Endothelial cell of umbilical vein (primary cell): ENCODE measurements around the gene SLC22A23. TPM values are rescaled to one million over a fixed set of nuclear protein-coding genes. Genes with fewer than 3 reads are reported as not detected.

Source experiments
- BruUV-seq: library from RNA; stranded (reverse); fragments of 400-500 nt; replicated peaks from 2 replicates; lab custom pipeline; 2021; lab: Mats Ljungman, UMichigan
- CTCF ChIA-PET: fragments of 300-600, 350-600 bp; sonication (Branson Sonifier 250); formaldehyde crosslinking; loops from one replicate; lab custom pipeline; 2021; ENCODE audit warnings: antibody characterized with exemption, inconsistent platforms; lab: Charles Lee
- POLR2A ChIA-PET: fragments of 300-600, 350-600 bp; sonication (Branson Sonifier 250); formaldehyde crosslinking; loops from one replicate; lab custom pipeline; 2021; ENCODE audit warnings: antibody characterized with exemption, inconsistent platforms; lab: Charles Lee
- DNase-seq: peaks from one replicate; pipeline ENCODE4 v3.0.0-alpha.2; 2011; ENCODE audit warnings: low read depth, low spot score
- FAIRE-seq: peaks from 2 replicates; lab custom pipeline; 2011; peaks lifted over from hg19 to GRCh38; lab: Jason Lieb, UNC
- H2AFZ ChIP-seq: 2 replicates; pipeline ENCODE4 v1.6.0; 2012; ENCODE audit warnings: low read depth, low read length, control low read depth, inconsistent platforms
- H3K27ac ChIP-seq: 2 replicates; pipeline ENCODE4 v1.5.1; 2011; ENCODE audit warnings: low read depth, mild to moderate bottlenecking, control low read depth, low read length, moderate library complexity; ENCODE audit not compliant: insufficient read depth
- H3K27me3 ChIP-seq, 2 experiments: 2 replicates each; pipeline versions ENCODE4 v1.6.0 to v1.6.1; 2011; ENCODE audit warnings: low read length in 2 of 2, mixed read lengths in 1 of 2; ENCODE audit not compliant: control insufficient read depth in 2 of 2, insufficient read depth in 2 of 2
- H3K36me3 ChIP-seq, 2 experiments: 2 replicates in 1 of 2; 3 replicates in 1 of 2; pipeline ENCODE4 v1.5.1; 2011; ENCODE audit warnings: low read length in 2 of 2, mild to moderate bottlenecking in 1 of 2, moderate library complexity in 1 of 2; ENCODE audit not compliant: control insufficient read depth in 2 of 2, insufficient read depth in 2 of 2; ENCODE audit errors: extremely low read depth in 1 of 2
- H3K4me1 ChIP-seq: 3 replicates; pipeline ENCODE4 v1.5.1; 2011; ENCODE audit warnings: mild to moderate bottlenecking, low read length; ENCODE audit not compliant: control insufficient read depth, insufficient read depth; ENCODE audit errors: extremely low read depth
- H3K4me2 ChIP-seq: 2 replicates; pipeline ENCODE4 v1.6.1; 2011; ENCODE audit warnings: low read length, control low read depth, mixed read lengths; ENCODE audit not compliant: insufficient read depth
- H3K4me3 ChIP-seq, 3 experiments: fragments of 200-600 bp in 1 of 3; sonication (generic), shearing (Covaris generic) in 1 of 3; replicated peaks in 1 of 3; 2 replicates each; pipeline ENCODE4 v1.5.1; 2011 to 2016; ENCODE audit warnings: control low read depth in 3 of 3, low read length in 3 of 3, mild to moderate bottlenecking in 2 of 3, inconsistent platforms in 1 of 3, low read depth in 1 of 3, moderate library complexity in 1 of 3; ENCODE audit not compliant: insufficient read depth in 1 of 3
- H3K79me2 ChIP-seq: 2 replicates; pipeline ENCODE4 v1.6.0; 2012; ENCODE audit warnings: low read length, inconsistent platforms; ENCODE audit not compliant: control insufficient read depth, insufficient read depth
- H3K9ac ChIP-seq: replicated peaks from 2 replicates; pipeline ENCODE3; 2011; ENCODE audit warnings: low read length, control low read depth; ENCODE audit not compliant: insufficient read depth; ENCODE audit errors: extremely low read depth
- H3K9me1 ChIP-seq: replicated peaks from 3 replicates; pipeline ENCODE4 v1.6.0; 2011; ENCODE audit warnings: mild to moderate bottlenecking, low read length; ENCODE audit not compliant: control insufficient read depth, insufficient read depth; ENCODE audit errors: extremely low read depth
- H3K9me3 ChIP-seq: replicated peaks from 2 replicates; pipeline ENCODE4 v1.5.1; 2012; ENCODE audit warnings: low read length, inconsistent platforms; ENCODE audit not compliant: control insufficient read depth, insufficient read depth
- H4K20me1 ChIP-seq: replicated peaks from 2 replicates; pipeline ENCODE3; 2011; ENCODE audit warnings: mild to moderate bottlenecking, low read length; ENCODE audit not compliant: control insufficient read depth, insufficient read depth; ENCODE audit errors: extremely low read depth
- CTCF ChIP-seq, 2 donors: IDR thresholded peaks; 1 replicate in 1 of 2; 2 replicates in 1 of 2; pipeline ENCODE4 v1.5.1; 2011; ENCODE audit warnings: low read length in 2 of 2, mild to moderate bottlenecking in 2 of 2, moderate library complexity in 2 of 2, control low read depth in 1 of 2, inconsistent platforms in 1 of 2, low read depth in 1 of 2; ENCODE audit not compliant: insufficient read depth in 1 of 2; ENCODE audit errors: extremely low read depth in 1 of 2
- EZH2 ChIP-seq: IDR thresholded peaks from 2 replicates; pipeline ENCODE4 v1.6.1; 2012; ENCODE audit warnings: borderline replicate concordance, low read depth, mild to moderate bottlenecking, moderate library complexity, low read length, inconsistent platforms; ENCODE audit not compliant: severe bottlenecking
- FOS ChIP-seq: IDR thresholded peaks from 2 replicates; pipeline ENCODE4 v1.6.1; 2011; ENCODE audit warnings: mild to moderate bottlenecking, low read length, moderate library complexity, borderline replicate concordance; ENCODE audit not compliant: insufficient read depth
- GATA2 ChIP-seq: IDR thresholded peaks from 2 replicates; pipeline ENCODE4 v1.7.0; 2011; ENCODE audit warnings: low read depth, mild to moderate bottlenecking, moderate library complexity, mixed read lengths, low read length; ENCODE audit not compliant: insufficient read length, insufficient read depth
- JUN ChIP-seq: IDR thresholded peaks from 2 replicates; pipeline ENCODE4 v1.6.1; 2011; ENCODE audit warnings: borderline replicate concordance, low read depth; ENCODE audit not compliant: insufficient read length, insufficient read depth
- MAX ChIP-seq: IDR thresholded peaks from 2 replicates; pipeline ENCODE4 v1.6.1; 2011; ENCODE audit not compliant: insufficient read depth, insufficient read length
- MYC ChIP-seq: IDR thresholded peaks from one replicate; pipeline ENCODE4 v1.6.1; 2011; ENCODE audit warnings: mild to moderate bottlenecking, low read depth, low read length
- POLR2A ChIP-seq: IDR thresholded peaks from 2 replicates; pipeline ENCODE4 v1.6.1; 2012; ENCODE audit warnings: low read depth, mild to moderate bottlenecking, control low read depth, low read length
- dilution Hi-C: fragments of 300-500 bp; cut with MboI; formaldehyde crosslinking; loops from one replicate; pipeline ENCODE4 v1.15.0; 2019; ENCODE audit warnings: low sequenced_read_pairs; ENCODE audit not compliant: extremely low pct_ligation_motif_present
- intact Hi-C: fragments of 100-400 bp; cut with micrococcal nuclease; formaldehyde crosslinking; loops from one replicate; pipeline ENCODE4 v1.10.0; 2022
- polyA plus RNA-seq, 4 experiments: library from polyadenylated mRNA; depleted of rRNA in 3 of 4; stranded (reverse) in 3 of 4; unstranded in 1 of 4; fragments of >200 nt; gene quantifications; 2 replicates each; pipeline versions ENCODE4 v1.2.1 to v1.2.3, GENCODE V29; 2011 to 2012; ENCODE audit warnings: missing spikeins in 1 of 4
- total RNA-seq: library from RNA; stranded (reverse); gene quantifications from 2 replicates; pipeline ENCODE4 v1.2.3, GENCODE V29; 2021

Gene SLC22A23
- total and polyA plus RNA-seq, 2 donors (not counting 3 experiments of a cell fraction or from before 2014, with no cell fraction given) = 4.2 to 14.3 TPM

- ChIA-PET CTCF (interaction anchor here (0.6 to 4.0 kb wide), 29 partner anchors 9 to 728 kb away, joined by 3 to 133 read pairs (median 5); partner anchors contain the start of genes FAM50B and SLC22A23), POLR2A (interaction anchor here (0.6 to 1.9 kb wide), 4 partner anchors 43 to 630 kb away, joined by 3 to 10 read pairs (median 5); no protein-coding TSS in a partner anchor)
- peak overlapping the region; percentile 60 for H3K4me2 ChIP-seq
- TF ChIP-seq JUN (peak; percentile 86), POLR2A (no peak), CTCF (IDR thresholded peaks at IDR 0.05; ENCODE audit: extremely low read depth in 1 of 2, insufficient read depth in 1 of 2, low read depth in 1 of 2, low read length in 2 of 2) (no peak), MYC (no peak), MAX (no peak), GATA2 (peak; percentile 61), EZH2 (no peak), FOS (peak; percentile 52)
- no TSS peak for BruUV-seq
- peaks cover 0 to 7% of the 10 kb centered on the region in 2 experiments for H3K36me3 ChIP-seq
- no peaks in the 10 kb centered on the region for H3K79me2 ChIP-seq
- H3K9me1 ChIP-seq = no peaks in the 10 kb centered on the region
- peak; percentile 99 for FAIRE-seq
- H3K27ac ChIP-seq = peak overlapping the region; percentile 97
- peak overlapping the region; percentile 78 for H3K9ac ChIP-seq
- no peaks in the 10 kb centered on the region for H4K20me1 ChIP-seq
- H3K27me3 ChIP-seq = no peaks in the 10 kb centered on the region
- peak; percentile 94 for DNase-seq
- intact Hi-C loops (loop anchor here (1.0 to 5.0 kb wide), 4 partner anchors 42 to 630 kb away; no protein-coding TSS in a partner anchor), dilution Hi-C loops (loop anchor here (25.0 kb wide), 1 partner anchor 705 kb away; no protein-coding TSS in a partner anchor)
- peaks cover 27% of the 10 kb centered on the region for H3K4me1 ChIP-seq
- peak overlapping the region; percentile 13 for H2AFZ ChIP-seq
- H3K9me3 ChIP-seq = no peaks in the 10 kb centered on the region
- H3K4me3 ChIP-seq = no peak overlapping the region
These were observed 175.0 kb downstream of the SLC22A23 start for GRCh38 chr6:3281631-3282475.
